Motor neuron (in vitro differentiated cells): ENCODE measurements around the gene LAMA1. TPM values are rescaled to one million over a fixed set of nuclear protein-coding genes. Genes with fewer than 3 reads are reported as not detected.

Source experiments
- ATAC-seq, 8 experiments: fragments of 200-7000 bp; cut with Tn5 transposase; replicated peaks in 6 of 8; 2 replicates each; pipeline ENCODE4 v1.8.0; 2021; ENCODE audit warnings: mild to moderate bottlenecking in 8 of 8, moderate library complexity in 8 of 8
- H3K27ac ChIP-seq, 2 donors: fragments of 250-450 bp; sonication (Bioruptor Pico); 2 replicates each; pipeline ENCODE4 v1.9.0; 2021; ENCODE audit warnings: antibody characterized with exemption in 2 of 2, mild to moderate bottlenecking in 2 of 2, moderate library complexity in 1 of 2
- H3K4me1 ChIP-seq, 2 donors: fragments of 250-450 bp; sonication (Bioruptor Pico); replicated peaks in 1 of 2; 2 replicates each; pipeline ENCODE4 v1.6.1; 2021; ENCODE audit warnings: antibody characterized with exemption in 2 of 2, mild to moderate bottlenecking in 2 of 2, moderate library complexity in 1 of 2
- H3K4me3 ChIP-seq, 5 donors: fragments of 250-450 bp; sonication (Bioruptor Pico); 2 replicates each; pipeline ENCODE4 v1.9.0; 2021; ENCODE audit warnings: antibody characterized with exemption in 5 of 5, mild to moderate bottlenecking in 5 of 5, moderate library complexity in 4 of 5
- WGBS, 10 experiments: fragments of 450-650 bp; shearing (Covaris generic); methylation state at CpG; one replicate each; pipeline ENCODE4 v1.0.0; 2022; 5-methylcytosine and 5-hydroxymethylcytosine counted together
- in situ Hi-C, 9 experiments: fragments of 400-800 bp; cut with MboI; loops; one replicate each; pipeline ENCODE4 v1.15.0; 2021; ENCODE audit warnings: low sequenced_read_pairs in 9 of 9, low pct_unique_long_range_greater_than_20kb in 2 of 9; ENCODE audit not compliant: unreplicated experiment in 9 of 9
- total RNA-seq, 8 experiments: library from RNA; unstranded; fragments of 300-600 nt; gene quantifications; 2 replicates each; pipeline versions ENCODE4 v1.2.3 to v1.2.4, GENCODE V29; 2022

The LAMA1 gene
- total RNA-seq, 8 experiments from 2014 or later, result 0.18 to 37.8 (median 7.6) TPM

DNA sequence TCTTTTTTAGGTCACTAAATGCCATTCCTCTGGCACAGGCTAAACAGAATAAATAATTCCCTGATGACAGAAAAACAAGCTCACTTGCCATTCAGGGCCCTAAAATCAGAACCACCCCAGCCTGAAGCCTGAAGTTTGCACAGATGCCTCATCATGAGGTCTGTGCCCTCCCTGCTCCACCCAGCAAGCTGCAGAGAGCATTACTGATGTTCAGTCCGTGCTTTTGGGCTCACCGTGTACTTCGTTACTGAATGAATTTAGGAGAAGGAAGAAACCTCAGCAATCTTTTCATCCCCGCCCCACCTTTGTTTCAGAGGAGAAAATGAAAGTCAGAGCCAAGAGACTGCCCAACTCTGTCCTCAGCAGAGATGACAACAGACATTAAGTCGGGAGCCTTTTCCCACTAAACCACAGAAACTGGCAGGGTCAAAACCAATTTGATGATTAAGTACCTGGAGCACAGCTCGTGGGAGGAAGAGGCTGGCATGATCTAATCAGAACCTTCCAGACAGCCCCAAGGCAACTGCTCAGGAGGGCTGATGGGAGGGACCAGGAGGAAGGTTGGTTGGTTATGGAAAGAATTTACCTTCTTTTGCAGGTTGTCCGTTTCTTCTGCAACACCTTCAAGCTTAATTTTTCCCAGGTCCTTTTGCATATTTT lies 122.7 kb downstream of the LAMA1 start:
- WGBS, 10 experiments, result 12 to 100% (median 88%) methylated on average over 1 to 7 of the region's 7 CpGs
- Histone ChIP-seq H3K27ac (no peak overlapping the region), H3K4me1 (no peaks in the 10 kb centered on the region), H3K4me3 (no peak overlapping the region)
- ATAC-seq, result peak in 5 of 8 experiments; percentile 19 to 88 (median 75)
- in situ Hi-C loops, result no loop called here

DNA sequence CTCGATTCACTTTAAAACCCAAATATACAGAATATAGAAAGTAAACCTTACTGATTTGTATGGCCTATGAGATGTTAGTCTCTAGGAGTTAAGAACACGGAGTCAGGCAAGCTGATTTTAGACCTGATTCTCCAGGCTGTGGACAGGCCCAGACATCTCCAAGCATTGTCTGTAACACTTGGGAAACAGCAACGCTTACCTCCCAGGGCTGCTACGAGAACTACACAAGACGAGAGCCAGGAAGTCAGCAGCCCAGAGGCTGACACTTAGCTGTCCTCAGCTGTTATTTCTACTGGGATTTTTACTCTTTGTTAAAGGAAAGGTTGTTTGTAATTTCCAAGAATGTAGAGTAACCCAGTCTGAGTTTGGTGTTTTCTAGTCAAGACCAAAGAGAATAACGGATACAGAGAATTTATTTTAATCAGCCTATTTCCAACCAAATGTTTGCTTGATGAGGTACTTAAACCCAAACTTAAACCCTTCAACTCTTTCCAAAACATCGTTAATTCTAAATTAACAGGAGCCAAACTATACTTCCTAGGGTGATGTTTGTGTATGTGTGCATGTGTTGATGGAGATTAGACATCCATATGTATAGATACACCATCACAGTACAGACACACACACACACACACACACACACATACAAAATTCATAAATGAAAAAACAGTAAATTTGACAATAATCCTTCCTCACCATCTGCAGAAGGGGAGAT lies 123.4 kb downstream of the LAMA1 start:
- Histone ChIP-seq H3K27ac (no peak overlapping the region), H3K4me3 (no peak overlapping the region), H3K4me1 (no peaks in the 10 kb centered on the region)
- in situ Hi-C loops, result no loop called here
- peak in 4 of 8 experiments; percentile 23 to 74 (median 70) for ATAC-seq
- 0 to 92% (median 83%) methylated on average over 1 to 7 of the region's 7 CpGs for WGBS, 10 experiments

DNA sequence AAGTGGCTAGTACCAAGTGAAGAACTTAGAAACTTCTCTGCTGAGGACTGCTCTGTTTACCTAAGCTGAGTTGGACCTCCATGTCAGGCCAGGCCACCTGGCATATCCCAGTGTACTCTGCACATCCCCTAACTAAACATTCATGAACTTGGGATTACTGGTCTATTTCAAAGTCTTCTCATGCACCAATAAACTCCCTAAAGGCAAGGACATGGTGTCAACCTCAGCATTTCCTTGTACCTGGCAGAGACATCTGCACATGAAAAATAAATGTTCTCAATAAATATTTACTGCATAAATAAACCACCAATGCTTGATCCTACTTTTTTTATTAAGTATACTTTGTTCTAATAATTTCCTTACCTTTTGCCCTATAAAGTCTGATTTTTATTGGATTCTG lies 124.8 kb downstream of the LAMA1 start:
- no peak overlapping the region for H3K27ac ChIP-seq
- H3K4me1 ChIP-seq, result no peaks in the 10 kb centered on the region
- in situ Hi-C loops, result no loop called here
- no peak for ATAC-seq
- H3K4me3 ChIP-seq, result no peak overlapping the region

DNA sequence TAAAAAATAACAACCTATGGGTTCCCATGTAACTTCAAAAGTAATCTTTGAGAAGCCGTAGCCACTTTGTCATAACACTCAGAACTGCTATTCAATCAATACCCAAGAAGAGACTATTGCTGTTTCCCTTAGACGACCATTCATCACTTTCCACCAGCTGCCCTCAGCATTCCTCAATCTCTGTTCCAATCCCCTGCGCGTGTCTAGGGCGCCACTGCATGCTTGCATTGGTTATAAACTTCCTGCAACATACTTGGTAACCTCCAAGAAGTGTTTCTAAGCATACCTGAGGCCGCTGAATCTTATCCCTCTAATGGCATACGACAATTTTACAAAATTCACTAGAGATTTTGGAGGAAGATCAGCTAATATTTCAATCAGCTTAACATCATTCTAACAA lies 134.2 kb downstream of the LAMA1 start:
- in situ Hi-C loops, result no loop called here
- ATAC-seq, result no peak
- no peak overlapping the region for H3K27ac ChIP-seq
- H3K4me1 ChIP-seq, result no peaks in the 10 kb centered on the region
- 50 to 100% (median 91%) methylated on average over 2 to 7 of the region's 7 CpGs for WGBS, 10 experiments
- H3K4me3 ChIP-seq, result no peak overlapping the region

DNA sequence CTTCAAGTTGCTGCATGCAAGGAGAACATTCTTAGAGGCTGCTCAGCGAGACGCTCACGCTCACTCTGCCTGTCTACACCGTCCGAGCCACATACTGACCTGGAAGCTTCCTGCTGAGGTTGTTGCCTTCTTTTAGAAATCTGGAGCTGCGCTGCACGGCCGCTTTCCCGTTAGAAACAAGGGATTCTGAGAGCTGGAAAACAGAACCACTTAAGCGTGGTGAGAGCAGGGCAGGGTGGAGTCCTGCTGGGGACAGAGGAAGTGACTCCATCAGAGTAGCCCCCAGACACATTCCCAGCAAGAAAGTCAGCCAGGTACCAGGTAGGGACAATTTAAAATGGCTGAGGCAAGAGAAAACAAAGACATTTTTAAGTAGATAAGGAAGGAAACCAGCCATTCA lies 135.2 kb downstream of the LAMA1 start:
- Histone ChIP-seq H3K4me1 (no peaks in the 10 kb centered on the region), H3K27ac (no peak overlapping the region), H3K4me3 (no peak overlapping the region)
- in situ Hi-C loops, result no loop called here
- 50 to 97% (median 78%) methylated on average over 1 to 10 of the region's 10 CpGs; no CpG with 5 or more reads in 1 of the 10 experiments for WGBS, 10 experiments
- no peak for ATAC-seq

DNA sequence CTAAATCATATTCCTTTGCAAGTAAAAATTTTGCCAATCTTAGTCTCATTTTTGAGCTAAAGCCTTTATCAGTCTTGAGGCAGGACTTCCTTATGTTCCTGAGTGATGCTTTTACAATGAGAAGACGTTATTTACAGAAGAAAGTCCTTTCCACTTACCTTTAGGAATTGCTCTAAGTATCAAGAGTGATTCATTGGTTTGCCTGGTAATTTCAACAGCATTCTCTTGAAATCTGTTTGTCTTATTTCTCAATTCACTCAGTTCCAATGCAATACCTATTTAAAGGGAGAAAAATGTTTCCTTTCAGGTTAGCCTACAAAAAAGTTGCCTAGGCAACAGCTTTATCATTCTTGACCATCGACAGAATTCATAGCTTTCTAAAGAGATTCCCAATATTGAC lies 137.2 kb downstream of the LAMA1 start:
- ATAC-seq, result peak in 1 of 8 experiments; percentile 45
- WGBS, 10 experiments, result 0 to 100% (median 84%) methylated on average over 1 to 2 of the region's 2 CpGs; no CpG with 5 or more reads in 1 of the 10 experiments
- Histone ChIP-seq H3K4me1 (no peaks in the 10 kb centered on the region), H3K27ac (no peak overlapping the region), H3K4me3 (no peak overlapping the region)
- in situ Hi-C loops, result no loop called here

DNA sequence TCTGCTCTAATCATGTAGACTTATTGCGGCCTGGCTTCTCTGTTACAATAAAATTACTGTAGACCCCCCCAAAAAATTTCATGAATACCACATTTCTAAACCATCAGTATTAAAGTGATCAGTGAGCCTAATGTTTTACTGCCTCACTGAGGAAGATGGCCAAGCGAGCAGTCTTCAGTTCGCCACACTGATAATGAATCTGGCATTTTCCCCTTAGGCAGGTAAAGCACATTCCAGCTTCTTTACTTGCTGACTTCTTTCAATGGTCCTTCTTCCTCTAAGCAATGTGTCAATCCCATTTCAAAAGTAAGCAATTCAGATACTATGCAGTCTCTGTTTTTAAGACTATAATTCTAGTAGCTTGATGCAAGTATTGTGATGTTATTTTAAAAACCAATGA lies 137.6 kb downstream of the LAMA1 start:
- no peak for ATAC-seq
- Histone ChIP-seq H3K4me3 (no peak overlapping the region), H3K4me1 (no peaks in the 10 kb centered on the region), H3K27ac (no peak overlapping the region)
- in situ Hi-C loops, result no loop called here
- WGBS, 10 experiments, result 80 to 100% (median 100%) methylated on average over 1 to 2 of the region's 3 CpGs; no CpG with 5 or more reads in 5 of the 10 experiments

DNA sequence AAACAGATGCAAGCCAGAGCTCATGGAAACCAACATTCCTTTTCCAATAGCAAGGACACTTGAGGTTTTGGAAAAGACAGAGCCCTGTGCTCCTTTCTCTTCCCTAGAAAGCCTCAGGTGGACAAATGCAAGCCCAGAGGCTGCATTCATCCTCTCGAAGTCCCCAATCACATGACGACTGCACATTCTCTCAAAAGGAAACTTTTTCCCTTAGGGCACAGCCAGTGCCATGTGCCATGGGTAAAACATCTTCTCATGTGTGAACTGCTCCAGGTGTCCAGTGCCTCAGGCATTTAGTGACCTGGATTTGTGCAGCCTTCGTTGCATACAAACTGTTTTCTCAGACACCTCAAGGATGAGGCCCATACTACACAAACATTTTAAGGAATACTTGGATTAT lies 140.7 kb downstream of the LAMA1 start:
- WGBS, 10 experiments, result 50 to 100% (median 80%) methylated on average over 1 to 2 of the region's 3 CpGs; no CpG with 5 or more reads in 5 of the 10 experiments
- no peaks in the 10 kb centered on the region for H3K4me1 ChIP-seq
- ATAC-seq, result no peak
- H3K27ac ChIP-seq, result no peak overlapping the region
- no peak overlapping the region for H3K4me3 ChIP-seq
- in situ Hi-C loops, result no loop called here

DNA sequence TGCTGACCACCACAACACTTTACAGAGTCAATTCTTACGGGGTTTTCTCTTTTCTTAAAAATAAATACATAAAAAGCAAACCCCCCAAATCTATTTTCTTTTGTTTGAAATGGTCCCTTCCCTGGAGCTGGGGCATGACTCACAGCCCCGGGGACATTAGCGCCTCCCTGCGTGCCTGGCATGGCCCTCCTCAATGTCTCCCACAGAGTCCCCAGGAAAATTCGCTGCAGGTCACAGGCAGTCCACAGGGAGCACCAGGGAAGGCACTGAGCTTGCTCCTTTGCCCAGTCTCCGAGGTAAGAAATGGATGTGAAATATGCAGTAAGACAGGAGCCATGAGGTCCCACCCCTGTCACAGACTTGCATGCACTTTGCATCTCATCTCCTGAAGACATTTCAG lies 142.5 kb downstream of the LAMA1 start:
- H3K27ac ChIP-seq, result no peak overlapping the region
- WGBS, 10 experiments, result 88 to 100% (median 94%) methylated on average over 1 to 5 of the region's 6 CpGs; no CpG with 5 or more reads in 4 of the 10 experiments
- ATAC-seq, result no peak
- H3K4me3 ChIP-seq, result no peak overlapping the region
- no peaks in the 10 kb centered on the region for H3K4me1 ChIP-seq
- in situ Hi-C loops, result no loop called here

DNA sequence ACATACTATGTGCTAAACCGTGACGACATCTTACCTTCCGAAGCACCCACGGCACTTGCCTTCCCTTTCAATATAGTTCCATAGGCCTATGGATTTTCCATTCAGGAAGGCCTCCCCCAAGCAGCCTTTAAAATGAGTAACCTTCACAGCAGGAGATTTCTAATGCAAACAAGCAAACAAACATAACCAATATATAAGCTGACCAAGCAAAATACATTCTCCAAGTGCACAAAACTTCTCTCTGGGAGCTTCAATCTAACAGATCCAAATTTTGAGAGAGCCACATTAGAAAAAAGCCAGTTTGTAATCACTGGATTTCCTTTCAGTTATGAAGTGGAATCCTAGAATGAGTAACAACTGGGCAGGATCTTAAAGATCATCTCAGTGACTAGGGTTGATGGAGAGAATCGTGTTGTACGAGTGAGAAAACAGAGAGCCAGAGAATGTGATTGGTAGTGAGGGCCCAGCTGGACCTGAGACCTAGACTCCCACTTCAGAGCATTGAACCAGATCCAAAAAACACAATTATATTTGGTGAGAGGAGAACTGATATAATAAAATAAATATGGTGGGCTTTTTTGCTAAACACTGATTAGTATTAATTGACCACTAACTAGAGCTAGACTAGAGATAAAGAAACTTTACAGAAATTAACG lies 145.6 kb downstream of the LAMA1 start:
- WGBS, 10 experiments, result 4 to 100% (median 83%) methylated on average over 1 to 7 of the region's 7 CpGs
- Histone ChIP-seq H3K4me3 (no peak overlapping the region), H3K27ac (no peak overlapping the region), H3K4me1 (no peaks in the 10 kb centered on the region)
- in situ Hi-C loops, result no loop called here
- ATAC-seq, result no peak

DNA sequence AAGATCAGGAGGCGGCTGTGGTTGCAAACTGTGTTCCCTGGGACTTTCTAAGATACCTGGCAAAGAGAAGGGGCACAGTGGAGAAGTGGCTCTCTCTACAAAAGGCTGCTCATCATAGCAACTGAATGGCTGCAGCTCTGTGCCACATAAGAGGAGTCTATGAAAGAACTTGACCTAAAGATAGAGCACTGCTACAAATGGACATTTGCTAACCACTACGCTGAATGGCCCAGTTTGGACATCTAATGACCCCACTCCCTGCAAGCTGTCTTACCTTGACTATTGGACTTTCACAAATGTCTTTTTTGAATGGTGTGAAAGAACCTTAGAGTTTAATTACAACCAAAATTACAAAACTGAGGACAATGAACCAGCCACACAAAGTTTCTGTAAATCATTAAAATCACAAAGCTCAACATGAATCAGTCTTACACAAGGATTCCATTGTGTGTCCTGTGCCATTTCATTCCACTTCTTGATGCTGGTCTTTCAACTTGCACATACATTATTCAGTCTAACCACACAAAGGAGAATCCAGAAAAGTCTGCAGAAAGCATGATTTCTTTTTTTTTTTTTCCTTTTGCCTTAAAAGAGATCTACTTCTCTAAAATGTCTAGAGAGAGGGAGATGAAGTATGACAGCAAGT lies 154.0 kb downstream of the LAMA1 start:
- in situ Hi-C loops, result no loop called here
- Histone ChIP-seq H3K4me1 (no peaks in the 10 kb centered on the region), H3K4me3 (no peak overlapping the region), H3K27ac (no peak overlapping the region)
- peak in 2 of 8 experiments; percentile 34 for ATAC-seq
- WGBS, 10 experiments, result 20 to 100% (median 72%) methylated on average over 1 to 2 of the region's 2 CpGs; no CpG with 5 or more reads in 4 of the 10 experiments

DNA sequence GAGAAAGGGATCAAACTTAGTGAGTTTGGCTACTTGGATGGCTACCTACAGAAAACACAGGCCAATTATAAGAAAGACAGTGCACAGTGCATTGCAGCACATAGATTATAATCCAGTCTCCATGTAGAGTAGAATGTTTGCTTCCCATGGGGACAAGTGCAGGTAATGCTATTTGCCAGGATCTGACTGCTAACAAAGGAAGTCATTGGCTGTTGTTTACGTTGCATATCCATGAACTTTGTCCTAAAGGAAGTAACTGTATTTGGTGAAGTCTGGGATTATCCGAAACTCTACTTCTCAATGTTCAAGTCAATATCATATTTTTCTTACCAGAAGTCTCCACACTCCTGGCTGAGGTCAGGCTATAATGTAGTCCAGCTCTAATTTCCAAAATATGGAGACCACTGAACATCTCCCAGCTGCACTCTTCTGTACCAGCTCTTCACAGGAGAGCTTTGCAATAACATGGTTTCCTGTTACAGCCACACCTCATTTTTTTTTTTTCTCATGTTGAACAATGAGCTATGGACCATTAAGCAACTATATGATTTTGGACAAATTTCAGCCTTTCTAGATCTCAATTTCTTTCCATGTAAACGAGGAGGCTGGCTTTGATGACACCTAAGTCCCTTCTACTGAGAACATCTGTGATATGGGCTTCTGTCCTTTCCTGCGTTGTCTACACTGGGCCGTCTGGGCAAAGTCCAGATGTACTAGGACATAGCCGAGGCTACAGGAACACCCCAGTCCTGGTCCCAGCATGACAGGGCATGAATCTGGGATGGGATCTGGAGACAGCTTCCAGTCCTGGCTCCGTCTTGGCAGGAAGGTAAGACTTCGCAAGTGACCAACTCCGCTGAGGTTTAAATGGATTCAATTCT lies 154.8 kb downstream of the LAMA1 start:
- no peak overlapping the region for H3K27ac ChIP-seq
- H3K4me1 ChIP-seq, result no peaks in the 10 kb centered on the region
- no peak for ATAC-seq
- in situ Hi-C loops, result no loop called here
- 0 to 100% (median 93%) methylated on average over 1 to 7 of the region's 9 CpGs; no CpG with 5 or more reads in 2 of the 10 experiments for WGBS, 10 experiments
- no peak overlapping the region for H3K4me3 ChIP-seq
